ENCODE data around the gene BEAN1. TPM values are rescaled to one million over a fixed set of nuclear protein-coding genes. Genes with fewer than 3 reads are reported as not detected.

BEAN1 gene
- total and polyA plus RNA-seq, 2 experiments from 2014 or later = 0.07 to 0.10 TPM

DNA sequence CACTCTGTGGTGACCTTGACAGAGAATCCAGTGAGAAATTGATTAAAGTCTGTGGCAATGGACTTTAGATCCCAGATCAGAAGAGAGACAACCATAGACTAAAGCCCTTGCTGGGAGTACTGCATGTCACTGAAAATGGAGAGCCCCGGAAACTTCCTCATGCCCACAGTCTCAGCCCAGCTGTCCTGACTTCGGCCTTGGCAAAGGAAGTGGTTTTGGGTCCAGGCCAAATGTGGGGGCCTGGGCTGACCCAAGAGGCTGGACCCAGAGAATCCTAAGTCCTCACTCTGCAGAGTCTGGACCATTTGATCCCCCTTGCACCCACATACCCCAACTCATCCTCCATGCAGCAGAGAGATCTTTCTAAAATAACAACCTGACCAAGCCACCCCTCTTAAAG, 4.7 kb upstream of the BEAN1 start:
- Histone ChIP-seq H3K27ac (ENCODE audit: low read depth) (no peak overlapping the region), H3K79me2 (replicated peaks; ENCODE audit: insufficient read depth) (no peaks in the 10 kb centered on the region), H3F3A (replicated peaks; ENCODE audit: low read depth) (no peaks in the 10 kb centered on the region), H2AFZ (no peak overlapping the region), H3K4me1 (ENCODE audit: insufficient read depth) (no peaks in the 10 kb centered on the region; the same call in 1 of the 2 replicates), H3K27me3 (ENCODE audit: insufficient read depth) (peaks cover 43% of the 10 kb centered on the region), H3K4me2 (no peak overlapping the region), H3K36me3 (ENCODE audit: insufficient read depth) (no peaks in the 10 kb centered on the region), H3K4me3 (no peak overlapping the region), H4K20me1 (replicated peaks; ENCODE audit: insufficient read depth) (no peaks in the 10 kb centered on the region), H3K9me2 (ENCODE audit: insufficient read depth) (no peaks in the 10 kb centered on the region)
- no peak overlapping the region for H3K4me3 Mint-ChIP-seq
- no peak for TF ChIP-seq STAT1 (IDR thresholded peaks at IDR 0.05; ENCODE audit: unreplicated experiment)
- H3K4me1 Mint-ChIP-seq = peaks cover 6% of the 10 kb centered on the region
- peaks cover 29% of the 10 kb centered on the region for H3K27me3 Mint-ChIP-seq (ENCODE audit: insufficient read depth, low read depth, poor library complexity)
- ATAC-seq (no peak), DNase-seq (ENCODE audit: low spot score) (no peak)
- H3K27ac Mint-ChIP-seq = no peak overlapping the region
- no peaks in the 10 kb centered on the region for H3K36me3 Mint-ChIP-seq (ENCODE audit: low read depth)
- no peaks in the 10 kb centered on the region; the same call in 1 of the 3 replicates for H3K9me3 Mint-ChIP-seq

DNA sequence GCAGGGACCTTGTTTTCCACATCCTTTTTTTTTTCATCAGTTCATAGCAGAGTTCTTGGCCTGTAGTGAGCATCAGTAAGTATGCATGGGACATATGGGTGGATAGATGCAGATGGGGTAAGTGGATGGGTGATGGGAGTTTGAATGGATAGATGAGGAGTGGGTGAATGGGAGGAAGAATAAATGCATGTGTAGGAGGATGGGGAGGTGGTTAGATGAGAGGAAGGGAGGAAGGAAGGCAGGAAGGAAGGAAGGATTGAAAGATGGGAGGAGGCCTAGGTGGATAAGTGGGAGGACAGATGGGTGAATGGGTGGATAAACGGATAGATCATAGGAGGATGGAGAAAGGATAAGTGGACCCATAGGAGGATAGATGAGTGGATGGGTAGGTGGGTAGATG, 3.9 kb upstream of the BEAN1 start:
- no peaks in the 10 kb centered on the region for H3K9me2 ChIP-seq (ENCODE audit: insufficient read depth)
- H3K27me3 ChIP-seq (ENCODE audit: insufficient read depth) = peaks cover 51% of the 10 kb centered on the region
- no peak overlapping the region for H3K4me2 ChIP-seq
- no peak overlapping the region for H2AFZ ChIP-seq
- no peak for DNase-seq (ENCODE audit: low spot score)
- H3K27me3 Mint-ChIP-seq (ENCODE audit: insufficient read depth, low read depth, poor library complexity) = peaks cover 37% of the 10 kb centered on the region
- no peaks in the 10 kb centered on the region for H4K20me1 ChIP-seq (replicated peaks; ENCODE audit: insufficient read depth)
- no peak overlapping the region for H3K27ac ChIP-seq (ENCODE audit: low read depth)
- H3K79me2 ChIP-seq (replicated peaks; ENCODE audit: insufficient read depth) = no peaks in the 10 kb centered on the region
- no peaks in the 10 kb centered on the region for H3F3A ChIP-seq (replicated peaks; ENCODE audit: low read depth)
- no peaks in the 10 kb centered on the region; the same call in 1 of the 2 replicates for H3K4me1 ChIP-seq (ENCODE audit: insufficient read depth)
- no peaks in the 10 kb centered on the region for H3K36me3 ChIP-seq (ENCODE audit: insufficient read depth)
- no peaks in the 10 kb centered on the region for H3K36me3 Mint-ChIP-seq (ENCODE audit: low read depth)
- H3K4me1 Mint-ChIP-seq = peaks cover 6% of the 10 kb centered on the region
- H3K4me3 ChIP-seq = no peak overlapping the region
- no peak overlapping the region for H3K4me3 Mint-ChIP-seq
- no peaks in the 10 kb centered on the region; the same call in 2 of the 3 replicates for H3K9me3 Mint-ChIP-seq
- no peak overlapping the region for H3K27ac Mint-ChIP-seq
- no peak for ATAC-seq
- TF ChIP-seq CREB1 (CRISPR knock-in tag; IDR thresholded peaks at IDR 0.05; ENCODE audit: low read depth) = no peak
- TF ChIP-seq, protein P1, sequence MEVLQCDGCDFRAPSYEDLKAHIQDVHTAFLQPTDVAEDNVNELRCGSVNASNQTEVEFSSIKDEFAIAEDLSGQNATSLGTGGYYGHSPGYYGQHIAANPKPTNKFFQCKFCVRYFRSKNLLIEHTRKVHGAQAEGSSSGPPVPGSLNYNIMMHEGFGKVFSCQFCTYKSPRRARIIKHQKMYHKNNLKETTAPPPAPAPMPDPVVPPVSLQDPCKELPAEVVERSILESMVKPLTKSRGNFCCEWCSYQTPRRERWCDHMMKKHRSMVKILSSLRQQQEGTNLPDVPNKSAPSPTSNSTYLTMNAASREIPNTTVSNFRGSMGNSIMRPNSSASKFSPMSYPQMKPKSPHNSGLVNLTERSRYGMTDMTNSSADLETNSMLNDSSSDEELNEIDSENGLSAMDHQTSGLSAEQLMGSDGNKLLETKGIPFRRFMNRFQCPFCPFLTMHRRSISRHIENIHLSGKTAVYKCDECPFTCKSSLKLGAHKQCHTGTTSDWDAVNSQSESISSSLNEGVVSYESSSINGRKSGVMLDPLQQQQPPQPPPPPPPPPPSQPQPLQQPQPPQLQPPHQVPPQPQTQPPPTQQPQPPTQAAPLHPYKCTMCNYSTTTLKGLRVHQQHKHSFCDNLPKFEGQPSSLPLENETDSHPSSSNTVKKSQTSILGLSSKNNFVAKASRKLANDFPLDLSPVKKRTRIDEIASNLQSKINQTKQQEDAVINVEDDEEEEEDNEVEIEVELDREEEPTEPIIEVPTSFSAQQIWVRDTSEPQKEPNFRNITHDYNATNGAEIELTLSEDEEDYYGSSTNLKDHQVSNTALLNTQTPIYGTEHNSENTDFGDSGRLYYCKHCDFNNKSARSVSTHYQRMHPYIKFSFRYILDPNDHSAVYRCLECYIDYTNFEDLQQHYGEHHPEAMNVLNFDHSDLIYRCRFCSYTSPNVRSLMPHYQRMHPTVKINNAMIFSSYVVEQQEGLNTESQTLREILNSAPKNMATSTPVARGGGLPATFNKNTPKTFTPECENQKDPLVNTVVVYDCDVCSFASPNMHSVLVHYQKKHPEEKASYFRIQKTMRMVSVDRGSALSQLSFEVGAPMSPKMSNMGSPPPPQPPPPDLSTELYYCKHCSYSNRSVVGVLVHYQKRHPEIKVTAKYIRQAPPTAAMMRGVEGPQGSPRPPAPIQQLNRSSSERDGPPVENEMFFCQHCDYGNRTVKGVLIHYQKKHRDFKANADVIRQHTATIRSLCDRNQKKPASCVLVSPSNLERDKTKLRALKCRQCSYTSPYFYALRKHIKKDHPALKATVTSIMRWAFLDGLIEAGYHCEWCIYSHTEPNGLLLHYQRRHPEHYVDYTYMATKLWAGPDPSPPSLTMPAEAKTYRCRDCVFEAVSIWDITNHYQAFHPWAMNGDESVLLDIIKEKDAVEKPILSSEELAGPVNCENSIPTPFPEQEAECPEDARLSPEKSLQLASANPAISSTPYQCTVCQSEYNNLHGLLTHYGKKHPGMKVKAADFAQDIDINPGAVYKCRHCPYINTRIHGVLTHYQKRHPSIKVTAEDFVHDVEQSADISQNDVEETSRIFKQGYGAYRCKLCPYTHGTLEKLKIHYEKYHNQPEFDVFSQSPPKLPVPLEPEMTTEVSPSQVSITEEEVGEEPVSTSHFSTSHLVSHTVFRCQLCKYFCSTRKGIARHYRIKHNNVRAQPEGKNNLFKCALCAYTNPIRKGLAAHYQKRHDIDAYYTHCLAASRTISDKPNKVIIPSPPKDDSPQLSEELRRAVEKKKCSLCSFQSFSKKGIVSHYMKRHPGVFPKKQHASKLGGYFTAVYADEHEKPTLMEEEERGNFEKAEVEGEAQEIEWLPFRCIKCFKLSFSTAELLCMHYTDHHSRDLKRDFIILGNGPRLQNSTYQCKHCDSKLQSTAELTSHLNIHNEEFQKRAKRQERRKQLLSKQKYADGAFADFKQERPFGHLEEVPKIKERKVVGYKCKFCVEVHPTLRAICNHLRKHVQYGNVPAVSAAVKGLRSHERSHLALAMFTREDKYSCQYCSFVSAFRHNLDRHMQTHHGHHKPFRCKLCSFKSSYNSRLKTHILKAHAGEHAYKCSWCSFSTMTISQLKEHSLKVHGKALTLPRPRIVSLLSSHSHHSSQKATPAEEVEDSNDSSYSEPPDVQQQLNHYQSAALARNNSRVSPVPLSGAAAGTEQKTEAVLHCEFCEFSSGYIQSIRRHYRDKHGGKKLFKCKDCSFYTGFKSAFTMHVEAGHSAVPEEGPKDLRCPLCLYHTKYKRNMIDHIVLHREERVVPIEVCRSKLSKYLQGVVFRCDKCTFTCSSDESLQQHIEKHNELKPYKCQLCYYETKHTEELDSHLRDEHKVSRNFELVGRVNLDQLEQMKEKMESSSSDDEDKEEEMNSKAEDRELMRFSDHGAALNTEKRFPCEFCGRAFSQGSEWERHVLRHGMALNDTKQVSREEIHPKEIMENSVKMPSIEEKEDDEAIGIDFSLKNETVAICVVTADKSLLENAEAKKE (CRISPR knock-in tag; IDR thresholded peaks at IDR 0.05) = no peak
- no peak for TF ChIP-seq EZH2 (IDR thresholded peaks at IDR 0.05; ENCODE audit: low read depth, unreplicated experiment)
- TF ChIP-seq, protein P2, sequence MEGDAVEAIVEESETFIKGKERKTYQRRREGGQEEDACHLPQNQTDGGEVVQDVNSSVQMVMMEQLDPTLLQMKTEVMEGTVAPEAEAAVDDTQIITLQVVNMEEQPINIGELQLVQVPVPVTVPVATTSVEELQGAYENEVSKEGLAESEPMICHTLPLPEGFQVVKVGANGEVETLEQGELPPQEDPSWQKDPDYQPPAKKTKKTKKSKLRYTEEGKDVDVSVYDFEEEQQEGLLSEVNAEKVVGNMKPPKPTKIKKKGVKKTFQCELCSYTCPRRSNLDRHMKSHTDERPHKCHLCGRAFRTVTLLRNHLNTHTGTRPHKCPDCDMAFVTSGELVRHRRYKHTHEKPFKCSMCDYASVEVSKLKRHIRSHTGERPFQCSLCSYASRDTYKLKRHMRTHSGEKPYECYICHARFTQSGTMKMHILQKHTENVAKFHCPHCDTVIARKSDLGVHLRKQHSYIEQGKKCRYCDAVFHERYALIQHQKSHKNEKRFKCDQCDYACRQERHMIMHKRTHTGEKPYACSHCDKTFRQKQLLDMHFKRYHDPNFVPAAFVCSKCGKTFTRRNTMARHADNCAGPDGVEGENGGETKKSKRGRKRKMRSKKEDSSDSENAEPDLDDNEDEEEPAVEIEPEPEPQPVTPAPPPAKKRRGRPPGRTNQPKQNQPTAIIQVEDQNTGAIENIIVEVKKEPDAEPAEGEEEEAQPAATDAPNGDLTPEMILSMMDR (conservative IDR thresholded peaks at IDR 0.05; ENCODE audit: low read depth in 2 of 2) = no peak
- TF ChIP-seq POLR2AphosphoS5 (IDR thresholded peaks at IDR 0.05; ENCODE audit: low read depth) = no peak
- TF ChIP-seq NANOG (IDR thresholded peaks at IDR 0.05; ENCODE audit: borderline replicate concordance) = no peak
- TF ChIP-seq EZH2phosphoT487 (IDR thresholded peaks at IDR 0.05; ENCODE audit: unreplicated experiment) = no peak
- no peak for TF ChIP-seq JUNB (IDR thresholded peaks at IDR 0.05; ENCODE audit: unreplicated experiment)
- TF ChIP-seq STAT1 (IDR thresholded peaks at IDR 0.05; ENCODE audit: unreplicated experiment) = no peak
- TF ChIP-seq ZNF331 (CRISPR knock-in tag; IDR thresholded peaks at IDR 0.05; ENCODE audit: low read depth) = no peak
- TF ChIP-seq, protein P3, sequence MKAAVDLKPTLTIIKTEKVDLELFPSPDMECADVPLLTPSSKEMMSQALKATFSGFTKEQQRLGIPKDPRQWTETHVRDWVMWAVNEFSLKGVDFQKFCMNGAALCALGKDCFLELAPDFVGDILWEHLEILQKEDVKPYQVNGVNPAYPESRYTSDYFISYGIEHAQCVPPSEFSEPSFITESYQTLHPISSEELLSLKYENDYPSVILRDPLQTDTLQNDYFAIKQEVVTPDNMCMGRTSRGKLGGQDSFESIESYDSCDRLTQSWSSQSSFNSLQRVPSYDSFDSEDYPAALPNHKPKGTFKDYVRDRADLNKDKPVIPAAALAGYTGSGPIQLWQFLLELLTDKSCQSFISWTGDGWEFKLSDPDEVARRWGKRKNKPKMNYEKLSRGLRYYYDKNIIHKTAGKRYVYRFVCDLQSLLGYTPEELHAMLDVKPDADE (IDR thresholded peaks at IDR 0.05) = no peak
- TF ChIP-seq ZNF114 (CRISPR knock-in tag; IDR thresholded peaks at IDR 0.05) = no peak

Measured in GM23338 (cell line).